GM19043 (cell line): ENCODE data around the gene DLST.

Experiments used
- ATAC-seq: cut with Tn5 transposase; IDR thresholded peaks from one replicate; pipeline ENCODE4 v1.9.1; 2021; ENCODE audit warnings: low read depth; ENCODE audit not compliant: unreplicated experiment

DLST gene

GRCh38 chr14:74951443-74952179 lies 69.9 kb downstream of the DLST start:
- no peak for ATAC-seq

- no peak for ATAC-seq
These were observed 70.5 kb downstream of the DLST start for GRCh38 chr14:74952180-74952665.

- ATAC-seq, result no peak
These were observed 71.2 kb downstream of the DLST start for GRCh38 chr14:74952697-74953484.
